Measurements from ENCODE around the gene AICDA. TPM values are rescaled to one million over a fixed set of nuclear protein-coding genes. Genes with fewer than 3 reads are reported as not detected.

AICDA gene
- total and polyA plus RNA-seq, 4 donors, result 0.10 to 0.23 (median 0.12) TPM

Small RNA genes lying within 50 kb of the gene (small RNA-seq; reads per million reads assigned to genes)
- gene RF00019 (ENCODE audit: low replicate concordance) (not detected), gene RF00564 (ENCODE audit: low replicate concordance) (not detected)

Other genes starting within 250 kb of the AICDA start
- under 1 TPM in 1 of 2 donors, not detected in 1; 0.20 TPM for gene CLEC6A, start 156.9 kb downstream of the AICDA start, total RNA-seq
- gene CLEC6A, start 156.9 kb downstream of the AICDA start, polyA plus RNA-seq (ENCODE audit: insufficient read length in 2 of 2), result not detected
- gene CLEC4D, start 99.4 kb downstream of the AICDA start, total RNA-seq, result 1 to 10 TPM in 1 of 2 donors, under 1 TPM in 1; 0.06 to 2.6 TPM
- gene CLEC4D, start 99.4 kb downstream of the AICDA start, polyA plus RNA-seq (ENCODE audit: insufficient read length in 2 of 2), result not detected
- gene CLEC4E, start 72.0 kb downstream of the AICDA start, total RNA-seq, result 1 to 10 TPM in 1 of 2 donors, under 1 TPM in 1; 0.28 to 1.6 TPM
- not detected for gene CLEC4E, start 72.0 kb downstream of the AICDA start, polyA plus RNA-seq (ENCODE audit: insufficient read length in 2 of 2)
- gene MFAP5, start 50.0 kb upstream of the AICDA start, total RNA-seq, result 100 to 1,000 TPM in 1 of 2 donors, 10 to 100 TPM in 1; 79.8 to 138 TPM
- 10 to 100 TPM in 1 of 2 donors, 1 to 10 TPM in 1; 1.9 to 40.2 TPM for gene MFAP5, start 50.0 kb upstream of the AICDA start, polyA plus RNA-seq (ENCODE audit: insufficient read length in 2 of 2)
- 100 to 1,000 TPM; 107 to 125 TPM for gene RIMKLB, start 85.1 kb upstream of the AICDA start, total RNA-seq
- 100 to 1,000 TPM; 167 to 203 TPM for gene RIMKLB, start 85.1 kb upstream of the AICDA start, polyA plus RNA-seq (ENCODE audit: insufficient read length in 2 of 2)
- 1 to 10 TPM; 3.4 TPM for gene A2ML1, start 209.8 kb upstream of the AICDA start, total RNA-seq
- gene A2ML1, start 209.8 kb upstream of the AICDA start, polyA plus RNA-seq (ENCODE audit: insufficient read length in 2 of 2), result 1 to 10 TPM; 5.9 to 6.2 TPM

Measured in spinal cord (tissue), 4 donors.